ENCODE results near the gene DLG2.

The DLG2 gene

DNA sequence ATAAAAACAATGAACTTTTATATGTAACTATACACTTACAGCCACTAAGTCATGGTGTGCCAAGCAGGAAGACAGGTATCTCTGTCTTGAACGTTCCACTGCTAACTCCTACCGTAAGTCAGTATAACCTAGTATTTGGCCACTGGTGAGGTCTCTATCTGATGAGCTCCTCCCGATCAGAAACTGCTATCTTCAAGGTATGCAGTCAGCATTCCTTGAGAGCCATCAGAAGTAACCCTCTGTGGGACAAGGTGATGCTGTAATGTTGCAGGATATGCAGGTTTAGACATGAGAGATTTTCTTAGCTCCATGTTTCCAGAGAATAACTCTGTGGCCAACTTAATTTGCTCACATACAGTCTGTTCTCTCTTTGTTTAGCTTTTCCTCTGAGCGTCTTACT is 1943.1 kb downstream of the DLG2 start:
- DNase-seq (ENCODE audit: low spot score) = no peak

DNA sequence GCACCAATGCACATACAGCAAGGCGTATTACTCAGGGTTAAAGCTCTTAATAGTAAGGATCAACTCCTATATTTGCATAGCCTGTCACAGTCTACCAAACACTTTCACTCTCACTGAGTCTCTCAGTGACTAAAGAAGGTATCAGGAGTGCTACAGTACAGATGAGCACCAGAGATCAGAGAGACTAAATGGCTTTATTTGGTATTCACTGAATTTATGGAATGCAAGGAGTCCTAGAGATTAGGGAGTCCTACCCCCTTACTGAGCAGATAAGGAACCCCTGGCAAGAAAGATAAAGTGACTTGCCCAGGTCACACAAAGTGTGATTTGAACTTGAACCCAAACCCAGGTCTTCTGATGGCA is 1944.6 kb downstream of the DLG2 start:
- no peak for DNase-seq (ENCODE audit: low spot score)

DNA sequence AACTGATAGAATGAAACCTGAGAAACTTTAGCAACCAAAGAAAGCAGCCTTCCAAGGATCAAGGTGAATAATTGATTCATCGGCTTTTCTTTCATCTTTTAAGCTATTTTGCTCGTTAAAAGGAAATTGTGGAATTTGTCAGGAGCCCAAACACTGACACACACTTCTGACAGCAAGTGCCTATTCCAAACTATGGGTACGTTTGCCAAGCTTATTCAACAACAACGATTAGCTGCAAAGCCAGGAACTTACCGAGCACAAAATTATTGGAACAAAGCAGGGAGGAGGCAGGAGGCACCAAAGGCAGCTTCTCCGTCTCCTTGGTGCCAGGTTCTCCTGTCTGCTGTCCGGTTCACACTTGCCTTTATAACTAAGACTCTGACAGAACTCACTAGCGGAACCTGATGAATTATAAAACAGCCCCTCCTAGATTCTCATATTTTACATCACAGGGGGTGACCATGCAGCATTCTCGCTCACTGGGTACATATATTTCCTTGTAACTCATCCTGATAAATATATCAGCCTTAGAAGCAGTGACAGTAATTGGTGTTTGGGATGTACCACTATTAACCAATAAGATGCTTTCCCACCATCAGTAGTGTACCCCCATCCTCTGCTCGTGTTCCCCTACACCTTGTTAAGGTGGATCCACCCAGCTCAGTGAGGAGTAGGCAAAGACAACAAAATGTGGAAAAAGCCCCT is 1945.1 kb downstream of the DLG2 start:
- DNase-seq (ENCODE audit: low spot score) = no peak

DNA sequence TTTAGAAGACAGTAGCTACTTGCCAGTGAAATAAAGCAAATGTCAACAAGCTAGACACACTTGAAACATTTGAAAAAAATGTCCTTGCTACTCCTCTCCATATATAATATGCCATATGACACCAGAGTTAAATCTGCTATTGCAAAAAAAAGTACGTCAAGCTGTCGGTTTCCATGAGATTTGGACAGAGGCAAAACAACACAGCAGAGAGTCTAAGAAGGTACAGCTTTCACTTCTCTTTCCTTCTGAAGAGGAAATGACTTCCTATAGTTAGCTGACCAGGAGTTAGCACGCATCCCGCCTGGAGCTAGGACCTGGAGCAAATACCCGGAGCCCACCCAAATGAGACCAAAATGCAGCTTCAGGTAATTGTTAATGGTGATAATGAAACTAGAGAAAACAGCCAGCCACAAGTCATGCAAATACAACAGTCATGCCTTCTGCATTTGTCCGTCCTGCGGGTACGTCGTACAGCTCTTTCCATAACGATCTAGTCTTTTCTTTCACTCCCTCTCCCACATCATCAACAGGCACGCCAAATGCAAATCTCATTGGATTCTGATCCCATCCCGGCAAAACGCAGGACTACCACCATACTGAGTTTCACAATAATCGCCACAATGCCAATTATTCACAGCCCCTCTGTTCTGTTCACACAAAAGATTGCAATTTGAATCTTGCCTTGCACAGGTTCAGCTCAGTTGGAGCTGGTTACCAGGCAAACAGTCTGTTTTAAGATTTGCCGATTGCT is 1945.9 kb downstream of the DLG2 start:
- DNase-seq (ENCODE audit: low spot score) = no peak

DNA sequence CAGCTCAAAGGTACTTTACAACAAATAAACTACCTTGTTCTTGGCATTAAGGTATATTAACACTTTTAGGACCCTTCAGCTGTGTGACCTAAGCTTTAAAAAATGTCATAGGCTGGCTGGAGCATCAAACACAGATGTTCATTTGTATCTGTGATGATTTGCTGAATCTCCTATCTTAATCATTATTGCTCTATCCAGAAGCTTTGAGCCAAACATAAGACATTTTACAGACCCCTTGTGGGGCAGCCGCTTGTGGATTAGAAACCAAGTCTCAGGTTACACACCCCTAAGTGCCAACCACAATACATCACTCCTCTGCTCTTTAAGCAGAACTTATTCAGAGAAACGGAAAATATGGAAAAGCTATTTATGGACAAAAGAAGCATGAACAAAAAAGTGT is 1946.8 kb downstream of the DLG2 start:
- peak; percentile 76 for DNase-seq (ENCODE audit: low spot score)

DNA sequence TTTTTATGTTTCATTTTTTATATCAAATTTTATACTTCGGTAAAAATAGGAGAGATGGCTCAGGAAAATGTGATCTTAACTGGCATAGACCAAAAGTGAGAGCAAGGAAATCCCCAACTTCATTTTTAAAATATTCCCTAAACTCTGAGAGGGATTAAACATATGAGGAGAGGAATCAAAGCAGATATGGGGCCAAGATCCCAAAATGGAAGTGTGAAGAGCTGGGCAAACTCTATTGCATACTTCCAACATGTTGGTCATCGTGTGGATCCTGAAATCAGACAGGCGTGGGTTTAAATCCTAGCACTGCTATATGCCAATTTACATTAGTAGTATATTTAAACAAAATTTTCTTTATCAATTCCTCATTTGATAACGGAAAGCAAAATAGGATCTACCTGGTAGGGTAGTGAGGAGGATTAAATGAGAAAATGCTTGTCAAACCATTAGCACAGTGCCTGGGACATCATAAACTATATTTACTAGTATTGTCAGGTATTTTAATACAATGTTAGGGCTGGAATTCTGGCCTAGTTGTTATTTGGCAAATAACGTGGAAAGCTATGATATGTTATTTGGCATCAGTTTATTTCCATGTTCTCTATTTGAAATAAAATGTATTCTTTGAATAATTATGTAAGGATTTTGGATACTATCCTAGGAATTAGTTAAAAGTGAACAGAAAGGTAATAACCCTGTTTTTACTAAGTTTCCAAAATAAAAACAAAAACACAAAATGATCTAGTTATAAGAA is 1948.1 kb downstream of the DLG2 start:
- no peak for DNase-seq (ENCODE audit: low spot score)

DNA sequence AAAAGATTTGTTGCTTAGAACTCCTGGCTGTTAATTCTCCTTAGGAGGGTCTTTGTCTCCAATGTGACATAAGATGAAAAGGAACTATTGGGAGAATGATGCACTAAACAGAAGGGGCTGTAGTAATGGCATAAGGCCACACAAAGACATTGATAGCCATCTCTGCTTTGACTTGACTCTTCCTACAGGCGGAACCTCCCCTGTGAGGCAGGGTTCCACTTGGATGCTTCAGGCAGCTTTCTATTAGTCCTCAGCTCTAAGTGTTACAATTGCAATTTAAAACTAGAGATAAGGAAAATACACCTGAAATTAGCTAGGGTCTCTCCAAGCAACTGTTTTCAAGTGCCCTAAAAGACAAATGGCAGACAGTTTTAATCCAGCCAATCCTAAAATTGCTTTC is 1949.4 kb downstream of the DLG2 start:
- DNase-seq (ENCODE audit: low spot score) = no peak

DNA sequence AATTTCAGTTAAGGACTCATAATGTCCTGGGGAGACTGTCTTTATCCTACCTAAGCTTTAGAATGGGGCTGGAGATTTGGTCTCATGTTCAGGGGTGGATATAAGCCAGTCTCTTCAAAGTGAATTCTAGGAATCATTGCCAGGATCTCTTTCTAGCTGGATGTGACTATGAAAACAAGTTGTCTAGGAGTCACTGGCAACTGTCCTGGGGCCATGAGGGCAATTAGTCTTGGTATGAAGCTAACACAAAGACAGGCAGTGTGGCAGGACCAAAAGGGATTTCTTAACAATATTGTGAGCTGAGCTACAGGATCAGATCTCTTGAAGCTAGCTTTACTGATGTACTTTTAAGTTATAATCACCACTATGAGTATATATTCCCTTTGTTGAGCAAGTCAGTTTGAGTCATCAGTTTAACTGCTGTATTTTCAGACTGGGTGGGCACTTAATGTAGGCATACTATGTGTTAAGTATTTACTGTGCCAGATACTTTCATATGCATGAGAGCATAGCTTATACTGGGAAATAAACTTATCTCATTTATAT is 1951.0 kb downstream of the DLG2 start:
- DNase-seq (ENCODE audit: low spot score) = no peak

DNA sequence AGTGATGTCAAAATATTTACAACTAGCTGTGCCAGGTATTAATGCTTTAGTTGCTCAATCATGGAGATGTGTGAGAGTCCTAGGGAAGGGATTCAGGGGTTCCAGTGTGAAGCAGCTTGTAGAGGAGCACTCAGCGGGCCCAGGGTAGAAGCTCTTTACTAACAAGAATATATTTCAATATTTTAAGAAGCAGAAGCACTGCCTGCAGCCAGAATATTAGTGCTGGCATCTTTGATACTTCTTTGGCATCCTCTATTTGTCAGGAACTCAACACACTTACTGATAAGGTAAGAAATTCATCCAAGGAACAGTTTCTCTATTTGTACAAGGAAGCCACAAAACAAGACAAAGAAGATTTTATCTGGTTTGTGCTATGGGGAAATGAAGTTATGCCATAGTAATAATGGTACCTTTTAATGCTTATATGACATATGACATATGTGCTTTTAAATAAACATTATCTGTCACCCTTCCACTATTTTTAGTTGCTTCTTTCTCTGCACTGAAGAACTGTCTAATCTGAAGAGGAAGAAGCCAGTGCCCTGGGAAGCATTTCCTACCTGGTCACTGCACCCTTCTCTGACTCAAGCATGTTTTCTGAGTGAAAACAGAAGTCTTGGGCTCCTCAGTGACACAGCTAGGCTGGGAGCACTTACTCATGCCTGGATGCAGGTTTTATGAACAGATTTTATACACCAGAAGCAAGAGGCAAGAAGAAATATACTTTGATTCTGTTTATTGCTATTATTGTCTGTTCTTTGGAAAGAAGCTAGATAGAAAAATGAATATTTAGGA is 1952.8 kb downstream of the DLG2 start:
- DNase-seq (ENCODE audit: low spot score) = no peak

DNA sequence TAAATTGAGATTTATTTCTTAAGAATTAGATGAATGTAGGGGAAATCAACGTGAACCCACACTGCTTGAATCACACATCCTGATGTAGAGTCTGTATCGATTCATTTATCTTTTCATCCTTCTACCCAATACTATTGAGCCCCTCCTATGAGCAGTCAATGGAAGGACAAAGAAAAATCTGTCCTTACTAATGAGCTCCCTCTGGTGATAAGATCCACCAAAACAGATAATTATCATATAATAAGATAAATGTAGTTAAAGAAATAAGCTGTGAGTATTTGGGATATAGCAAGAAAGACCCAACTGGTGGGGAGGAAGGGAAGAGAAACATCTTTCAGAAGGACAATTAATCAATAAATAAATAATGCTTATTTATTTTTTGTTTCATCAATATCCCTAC is 1955.9 kb downstream of the DLG2 start:
- DNase-seq (ENCODE audit: low spot score) = no peak

DNA sequence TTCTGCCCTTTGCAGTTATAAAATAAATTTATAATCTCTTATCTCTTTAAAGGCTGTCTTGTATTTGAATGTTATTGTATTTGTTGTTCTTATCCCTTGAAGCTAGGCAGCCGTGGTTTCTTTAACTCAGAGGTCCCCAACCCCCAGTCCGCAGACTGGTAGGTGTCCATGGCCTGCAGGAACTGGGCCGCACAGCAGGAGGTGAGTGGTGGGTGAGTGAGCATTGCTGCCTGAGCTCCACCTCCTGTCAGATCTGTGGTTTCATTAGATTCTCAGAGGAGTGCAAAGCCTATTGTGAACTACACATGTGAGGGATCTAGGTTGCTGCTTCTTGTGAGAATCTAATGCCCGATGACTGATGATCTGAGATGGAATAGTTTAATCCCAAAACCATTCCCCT is 1961.0 kb downstream of the DLG2 start:
- DNase-seq (ENCODE audit: low spot score) = no peak

DNA sequence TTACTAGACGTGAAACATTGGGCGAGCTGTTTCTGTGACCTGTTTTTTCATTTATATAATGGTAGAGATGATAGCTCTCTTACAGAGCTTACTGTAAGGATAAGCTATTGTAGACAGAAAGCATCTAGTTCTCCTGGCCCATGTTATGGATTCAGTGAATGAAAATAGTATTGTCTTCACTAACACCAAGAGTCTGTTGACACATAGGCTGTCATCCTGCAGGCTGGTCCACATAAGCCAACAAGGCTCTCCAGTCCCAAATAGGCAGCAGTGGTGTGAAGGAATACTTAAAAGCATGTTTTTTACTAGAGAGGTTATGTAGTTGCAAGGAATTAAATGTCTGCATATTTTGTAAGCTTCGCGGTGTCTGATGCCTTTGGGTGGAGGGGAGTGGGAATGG is 1963.2 kb downstream of the DLG2 start:
- DNase-seq (ENCODE audit: low spot score) = no peak

DNA sequence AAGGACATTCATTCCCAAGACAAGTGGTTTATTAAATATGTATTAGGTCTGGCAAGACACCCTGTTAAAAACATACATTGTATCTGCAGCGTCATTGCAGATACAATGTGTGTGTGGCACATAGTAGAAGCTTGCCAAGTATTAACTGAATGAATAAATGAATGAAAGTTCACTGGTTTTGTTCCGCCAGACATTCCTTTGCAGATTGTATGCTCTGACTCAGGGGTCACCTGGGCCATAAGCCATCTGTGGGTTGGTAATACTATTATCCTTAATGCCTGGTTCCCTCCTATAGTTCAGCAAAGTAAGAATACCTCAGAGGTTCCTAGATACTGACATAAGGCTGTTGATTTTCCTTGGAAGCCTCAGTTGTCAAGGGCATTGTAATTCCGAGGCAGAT is 1963.7 kb downstream of the DLG2 start:
- DNase-seq (ENCODE audit: low spot score) = no peak

DNA sequence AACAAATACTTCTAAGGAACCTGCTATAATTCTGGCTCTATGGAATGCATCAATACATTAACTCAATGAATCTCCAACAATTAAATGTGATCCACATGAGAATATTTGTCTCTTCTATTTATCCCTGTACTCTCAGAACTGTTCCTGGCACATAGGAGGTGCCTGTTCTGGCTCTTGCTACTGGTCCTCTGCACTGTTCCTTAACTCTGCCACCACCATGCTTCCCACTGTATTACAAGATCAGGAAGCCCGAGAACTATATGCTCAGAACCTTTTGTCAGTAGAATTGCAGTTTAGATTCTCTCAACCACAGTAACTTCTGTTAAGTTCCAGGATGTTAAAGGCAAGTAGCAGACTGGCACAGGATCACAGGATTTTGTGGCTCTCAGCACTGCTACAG is 1964.7 kb downstream of the DLG2 start:
- no peak for DNase-seq (ENCODE audit: low spot score)

DNA sequence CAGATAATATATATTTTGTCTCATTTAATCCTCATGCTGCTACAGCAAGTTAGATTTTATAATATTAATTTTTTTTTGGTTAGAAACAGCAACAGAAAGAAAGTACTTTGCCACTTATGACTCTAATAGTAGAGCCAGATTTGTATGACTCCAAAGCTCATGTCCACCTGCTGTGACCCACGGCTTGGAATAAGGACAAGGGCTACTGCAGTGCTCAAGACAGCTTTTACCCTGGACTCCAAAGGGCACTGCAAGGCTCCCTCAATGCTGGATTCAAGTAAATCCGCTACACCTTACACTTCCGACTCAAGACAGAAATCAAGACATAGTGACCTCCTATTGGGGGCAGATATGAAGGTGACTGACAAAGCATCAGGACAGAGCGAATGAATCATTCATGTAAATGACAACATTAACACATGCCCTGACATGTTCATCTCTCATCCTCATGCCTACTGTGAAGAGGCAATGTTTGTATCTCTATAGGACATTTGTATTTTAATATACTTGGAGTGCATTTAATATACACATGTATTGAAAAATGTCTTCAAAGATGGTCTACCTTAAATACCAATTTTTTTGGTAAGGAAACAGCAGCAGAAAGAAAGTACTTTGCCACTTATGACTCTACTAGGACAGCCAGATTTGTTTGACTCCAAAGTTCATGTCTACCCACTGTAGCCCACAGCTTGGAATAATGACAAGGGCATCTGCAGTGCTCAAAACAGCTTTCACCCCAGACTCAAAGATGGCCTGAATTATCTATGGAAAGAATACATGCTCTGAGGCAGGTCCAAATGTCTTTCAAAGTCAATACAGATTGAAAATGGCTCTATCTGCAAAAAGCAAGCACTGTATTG is 1965.4 kb downstream of the DLG2 start:
- DNase-seq (ENCODE audit: low spot score) = no peak

DNA sequence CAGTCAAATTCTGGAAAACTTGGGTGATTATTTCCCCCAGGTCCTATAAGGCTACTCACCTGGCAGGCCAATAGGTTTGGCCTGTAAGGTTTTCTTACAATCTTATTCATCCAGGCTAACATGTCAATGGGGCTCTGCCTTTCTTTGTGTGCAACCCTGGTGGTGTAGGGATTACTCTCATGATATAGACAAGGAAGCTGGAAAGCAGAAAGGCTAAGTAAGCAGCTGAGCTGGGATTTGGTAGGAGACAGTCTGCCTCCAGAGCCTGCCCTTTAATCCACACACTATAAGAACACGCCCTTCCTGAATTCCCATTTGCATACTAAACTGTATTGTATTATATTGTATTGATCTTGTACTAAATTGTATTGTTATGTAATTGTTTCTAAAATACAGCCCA is 1967.7 kb downstream of the DLG2 start:
- DNase-seq (ENCODE audit: low spot score) = no peak

DNA sequence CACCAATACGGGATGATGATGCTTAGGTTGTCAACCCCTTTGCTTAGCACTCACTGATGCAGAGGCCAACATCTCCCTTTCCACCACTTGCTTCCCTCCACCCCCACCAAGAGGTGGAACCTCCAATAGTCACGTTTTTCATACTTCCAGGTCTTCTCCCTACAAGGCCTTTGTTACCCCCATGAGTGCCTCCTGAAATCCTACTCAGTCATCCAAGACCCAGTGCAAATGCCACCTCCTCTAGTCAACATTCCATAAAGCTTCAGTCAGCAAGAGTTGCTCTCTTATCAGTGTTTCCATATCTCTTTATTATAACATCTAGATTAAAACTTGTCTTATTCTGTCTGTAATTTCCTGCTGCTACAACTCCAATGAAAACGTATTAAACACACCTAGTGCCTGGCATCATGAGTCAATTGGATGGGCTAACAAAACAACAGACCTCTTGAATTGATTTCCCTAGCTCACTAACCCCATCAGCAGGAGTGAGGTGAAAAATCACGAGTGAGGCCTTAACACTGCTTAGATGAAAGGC is 1970.3 kb downstream of the DLG2 start:
- no peak for DNase-seq (ENCODE audit: low spot score)

DNA sequence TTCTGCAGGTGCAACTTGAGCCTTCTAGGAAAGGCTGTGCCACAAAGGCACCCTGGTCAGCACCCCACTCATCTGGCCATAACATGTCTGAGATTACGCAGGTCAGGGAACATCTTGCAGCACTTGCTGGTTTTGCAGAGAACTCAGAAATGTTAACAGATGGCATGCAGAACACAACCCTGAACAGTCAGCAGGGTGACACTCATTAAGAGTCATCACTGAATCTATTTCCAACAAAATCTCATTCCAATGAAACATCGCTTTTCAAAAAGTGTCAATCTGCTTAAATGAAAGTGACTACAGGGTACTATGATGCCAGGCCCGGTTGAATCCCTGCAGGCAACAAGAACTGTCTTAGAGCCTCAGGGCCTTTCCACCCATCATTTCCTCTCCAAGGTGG is 1971.2 kb downstream of the DLG2 start:
- DNase-seq (ENCODE audit: low spot score) = no peak

DNA sequence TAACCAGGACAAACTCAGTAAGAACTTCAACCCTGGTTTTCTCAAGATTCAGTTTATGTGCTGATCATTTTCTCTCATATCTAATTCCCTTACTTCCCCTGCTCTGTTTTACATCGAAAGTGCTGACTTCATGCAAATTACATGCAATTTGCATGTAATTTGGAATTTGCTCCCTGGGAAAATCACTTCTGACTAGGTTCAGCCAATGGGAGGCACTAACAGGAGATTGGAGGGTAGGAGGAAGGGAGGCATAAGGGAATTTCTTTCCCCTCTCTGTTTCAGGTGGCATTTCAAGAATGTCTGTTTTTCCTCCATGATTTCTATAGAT is 1977.7 kb downstream of the DLG2 start:
- DNase-seq (ENCODE audit: low spot score) = no peak

Measured in SK-N-DZ (cell line).